Measurements from ENCODE around the gene ETV6.

The ETV6 gene

GRCh38 chr12:11661491-11662089 is 12.1 kb downstream of the ETV6 start:
- peaks cover 24% of the 10 kb centered on the region; the same call in 1 of the 2 replicates for H3K4me1 ChIP-seq (ENCODE audit: insufficient read depth, low read length)

GRCh38 chr12:11662369-11662768 is 12.9 kb downstream of the ETV6 start:
- H3K36me3 ChIP-seq (ENCODE audit: insufficient read depth, low read length): peaks cover 68% of the 10 kb centered on the region
- peaks cover 19% of the 10 kb centered on the region; the same call in 1 of the 2 replicates for H3K4me1 ChIP-seq (ENCODE audit: insufficient read depth, low read length)
- H3K9ac ChIP-seq (ENCODE audit: low read depth, low read length): no peak overlapping the region
- no peak for ATAC-seq (ENCODE audit: insufficient read depth, low read depth)
- H4K20me1 ChIP-seq (ENCODE audit: insufficient read depth, low read length): peaks cover 89% of the 10 kb centered on the region
- no peak overlapping the region for H3K27ac ChIP-seq (ENCODE audit: low read length)
- H3K4me3 ChIP-seq (ENCODE audit: low read depth in 1 of 2, low read length in 2 of 2): no peak overlapping the region
- H3K4me2 ChIP-seq (ENCODE audit: insufficient read depth, low read length): no peak overlapping the region
- H3K79me2 ChIP-seq (ENCODE audit: insufficient read depth, low read length): peaks cover 100% of the 10 kb centered on the region
- H3K9me3 ChIP-seq (ENCODE audit: insufficient read depth, low read length, severe bottlenecking): no peaks in the 10 kb centered on the region
- DNase-seq: no peak
- no peak overlapping the region for H2AFZ ChIP-seq (ENCODE audit: low read depth, low read length)
- H3K27me3 ChIP-seq (ENCODE audit: insufficient read depth, low read length, poor library complexity): no peaks in the 10 kb centered on the region
- no peak for TF ChIP-seq EZH2 (IDR thresholded peaks at IDR 0.05; ENCODE audit: borderline replicate concordance, low read depth, low read length, severe bottlenecking)
- no peak for TF ChIP-seq CTCF (IDR thresholded peaks at IDR 0.05; ENCODE audit: borderline replicate concordance, extremely low read depth, low read length, poor library complexity, severe bottlenecking)

More at GRCh38 chr12:11661491-11662089, 12.1 kb downstream of the ETV6 start:
- no peak overlapping the region for H3K4me3 ChIP-seq (ENCODE audit: low read depth in 1 of 2, low read length in 2 of 2)
- 0 out of 2 replicates have a peak overlapping the region, but pooled peaks have one; percentile 5 for H3K27ac ChIP-seq (ENCODE audit: low read length)
- no peak overlapping the region for H3K4me2 ChIP-seq (ENCODE audit: insufficient read depth, low read length)
- no peak overlapping the region for H3K9ac ChIP-seq (ENCODE audit: low read depth, low read length)
- H3K79me2 ChIP-seq (ENCODE audit: insufficient read depth, low read length): peaks cover 100% of the 10 kb centered on the region
- no peak for TF ChIP-seq EZH2 (IDR thresholded peaks at IDR 0.05; ENCODE audit: borderline replicate concordance, low read depth, low read length, severe bottlenecking)
- TF ChIP-seq CTCF (IDR thresholded peaks at IDR 0.05; ENCODE audit: borderline replicate concordance, extremely low read depth, low read length, poor library complexity, severe bottlenecking): no peak
- ATAC-seq (ENCODE audit: insufficient read depth, low read depth) (no peak), DNase-seq (no peak)
- no peaks in the 10 kb centered on the region for H3K27me3 ChIP-seq (ENCODE audit: insufficient read depth, low read length, poor library complexity)
- H2AFZ ChIP-seq (ENCODE audit: low read depth, low read length): no peak overlapping the region
- H4K20me1 ChIP-seq (ENCODE audit: insufficient read depth, low read length): peaks cover 88% of the 10 kb centered on the region
- H3K36me3 ChIP-seq (ENCODE audit: insufficient read depth, low read length): peaks cover 75% of the 10 kb centered on the region
- H3K9me3 ChIP-seq (ENCODE audit: insufficient read depth, low read length, severe bottlenecking): no peaks in the 10 kb centered on the region

- no peaks in the 10 kb centered on the region for H3K27me3 ChIP-seq (ENCODE audit: insufficient read depth, low read length, poor library complexity)
- peaks cover 61% of the 10 kb centered on the region for H3K36me3 ChIP-seq (ENCODE audit: insufficient read depth, low read length)
- H3K9ac ChIP-seq (ENCODE audit: low read depth, low read length): no peak overlapping the region
- peaks cover 12% of the 10 kb centered on the region; the same call in 1 of the 2 replicates for H3K4me1 ChIP-seq (ENCODE audit: insufficient read depth, low read length)
- peaks cover 89% of the 10 kb centered on the region for H4K20me1 ChIP-seq (ENCODE audit: insufficient read depth, low read length)
- TF ChIP-seq CTCF (IDR thresholded peaks at IDR 0.05; ENCODE audit: borderline replicate concordance, extremely low read depth, low read length, poor library complexity, severe bottlenecking) (no peak), EZH2 (IDR thresholded peaks at IDR 0.05; ENCODE audit: borderline replicate concordance, low read depth, low read length, severe bottlenecking) (no peak)
- peaks cover 100% of the 10 kb centered on the region for H3K79me2 ChIP-seq (ENCODE audit: insufficient read depth, low read length)
- no peak overlapping the region for H2AFZ ChIP-seq (ENCODE audit: low read depth, low read length)
- H3K9me3 ChIP-seq (ENCODE audit: insufficient read depth, low read length, severe bottlenecking): no peaks in the 10 kb centered on the region
- DNase-seq (no peak), ATAC-seq (ENCODE audit: insufficient read depth, low read depth) (no peak)
- no peak overlapping the region for H3K4me2 ChIP-seq (ENCODE audit: insufficient read depth, low read length)
- no peak overlapping the region for H3K27ac ChIP-seq (ENCODE audit: low read length)
- no peak overlapping the region for H3K4me3 ChIP-seq (ENCODE audit: low read depth in 1 of 2, low read length in 2 of 2)
Measured at GRCh38 chr12:11663130-11663529, 13.7 kb downstream of the ETV6 start.
